Osteoblast (primary cell): Measurements from ENCODE around the gene WEE2. TPM values are rescaled to one million over a fixed set of nuclear protein-coding genes. Genes with fewer than 3 reads are reported as not detected.

Source experiments
- DNase-seq: peaks from one replicate; pipeline ENCODE4 v3.0.0; 2011; ENCODE audit warnings: low spot score, mixed read lengths; ENCODE audit not compliant: insufficient read length; ENCODE audit errors: missing footprints
- H2AFZ ChIP-seq: 2 replicates; pipeline ENCODE4 v1.6.0; 2011; ENCODE audit warnings: mild to moderate bottlenecking, low read length
- H3K27ac ChIP-seq: 2 replicates; pipeline ENCODE4 v1.5.1; 2011; ENCODE audit warnings: mild to moderate bottlenecking, low read depth, low read length, moderate library complexity
- H3K27me3 ChIP-seq: 2 replicates; pipeline ENCODE4 v1.6.0; 2012; ENCODE audit warnings: mild to moderate bottlenecking, control low read depth, inconsistent platforms, low read length, moderate library complexity; ENCODE audit not compliant: insufficient read depth
- H3K36me3 ChIP-seq: 2 replicates; pipeline ENCODE4 v1.5.1; 2011; ENCODE audit warnings: mild to moderate bottlenecking, low read length, control low read depth, moderate library complexity; ENCODE audit not compliant: insufficient read depth
- H3K4me1 ChIP-seq: 2 replicates; pipeline ENCODE4 v1.5.1; 2011; ENCODE audit warnings: mild to moderate bottlenecking, low read length, control low read depth, moderate library complexity; ENCODE audit not compliant: insufficient read depth
- H3K4me2 ChIP-seq: 2 replicates; pipeline ENCODE4 v1.6.0; 2011; ENCODE audit warnings: mild to moderate bottlenecking, low read length; ENCODE audit not compliant: insufficient read depth
- H3K4me3 ChIP-seq: fragments of 200-600 bp; sonication (generic); 3 replicates; pipeline ENCODE4 v1.5.1; 2012; ENCODE audit warnings: mild to moderate bottlenecking, low read length, inconsistent platforms; ENCODE audit not compliant: insufficient read depth
- H3K79me2 ChIP-seq: 2 replicates; pipeline ENCODE4 v1.6.0; 2012; ENCODE audit warnings: mild to moderate bottlenecking, low read length, control low read depth, inconsistent platforms; ENCODE audit not compliant: insufficient read depth
- H3K9me3 ChIP-seq: 2 replicates; pipeline ENCODE4 v1.5.1; 2011; ENCODE audit warnings: low read depth, low read length, control low read depth
- H4K20me1 ChIP-seq: 2 replicates; pipeline ENCODE4 v1.6.0; 2012; ENCODE audit warnings: mild to moderate bottlenecking, low read length, control low read depth; ENCODE audit not compliant: insufficient read depth
- CTCF ChIP-seq: IDR thresholded peaks from 2 replicates; pipeline ENCODE4 v1.5.1; 2011; ENCODE audit warnings: mild to moderate bottlenecking, low read depth, low read length, moderate library complexity; ENCODE audit errors: extremely low read depth
- small RNA-seq: library from RNA; depleted of rRNA; stranded (forward); fragments of <200 nt; gene quantifications from one replicate; pipeline ENCODE3, GENCODE V24; 2012
- total RNA-seq: library from RNA; depleted of rRNA; stranded (reverse); fragments of >200 nt; gene quantifications from 2 replicates; pipeline ENCODE4 v1.2.3, GENCODE V29; 2012

WEE2 gene
- total RNA-seq, 1 donor, result not detected

GRCh38 chr7:141776374-141776773, 68.2 kb downstream of the WEE2 start, which contains the start of gene TAS2R4:
TSS of gene TAS2R4 (plus strand) at chr7:141776674. CDS start at chr7:141778489, 1,815 bp downstream.
- no peak within 1 kb of the TSS for H2AFZ ChIP-seq
- peak; percentile 65 for DNase-seq

More at GRCh38 chr7:141776374-141776773, 68.2 kb downstream of the WEE2 start, which contains the start of gene TAS2R4:
- Histone ChIP-seq H3K27ac (no peak within 1 kb of the TSS), H3K4me2 (no peak within 1 kb of the TSS), H3K4me1 (no peaks in the 10 kb centered on the region), H3K9me3 (no peaks in the 10 kb centered on the region), H3K4me3 (no peak within 1 kb of the TSS), H4K20me1 (no peaks in the 10 kb centered on the region), H3K79me2 (no peaks in the 10 kb centered on the region), H3K36me3 (no peaks in the 10 kb centered on the region), H3K27me3 (no peaks in the 10 kb centered on the region)
- no peak for TF ChIP-seq CTCF

Small RNAs within 50 kb of the gene (small RNA-seq; reads per million reads assigned to genes)
- not detected for gene RNU1-82P

Other genes starting within 250 kb of the WEE2 start
- 23.9 and 26.1 TPM in 2 replicates for gene AGK, start 156.9 kb upstream of the WEE2 start, total RNA-seq
- 7.6 and 8.0 TPM in 2 replicates for gene DENND11, start 6.2 kb upstream of the WEE2 start, total RNA-seq
- gene SSBP1, start 30.0 kb downstream of the WEE2 start, total RNA-seq, result 88.3 and 96.4 TPM in 2 replicates
- 1.4 and 3.2 TPM in 2 replicates for gene TAS2R3, start 55.7 kb downstream of the WEE2 start, total RNA-seq
- gene TAS2R4, start 68.3 kb downstream of the WEE2 start, total RNA-seq, result 1.4 and 2.9 TPM in 2 replicates
- 0.72 and 1.8 TPM in 2 replicates for gene TAS2R5, start 81.9 kb downstream of the WEE2 start, total RNA-seq
- gene PRSS37, start 133.1 kb downstream of the WEE2 start, total RNA-seq, result not detected in 2 replicates
- gene OR9A4, start 208.0 kb downstream of the WEE2 start, total RNA-seq, result not detected in 2 replicates
- not detected in 2 replicates for gene CLEC5A, start 238.6 kb downstream of the WEE2 start, total RNA-seq